Dendritic cell treated with granulocyte-macrophage colony-stimulating factor and Interleukin-4, amounts not matched to agents 40 ng/mL and 50 ng/mL, for 4 days (primary cell): Measurements from ENCODE around the gene LILRB5.
"Not testable (repeated sequence)": the region's sequence is repeated elsewhere in the genome, so short reads cannot be mapped to it uniquely, and the experiment has no call there.

ENCODE experiments used
- H3K27ac Mint-ChIP-seq: one replicate; pipeline ENCODE4 v1.8.0; 2022; ENCODE audit warnings: mild to moderate bottlenecking, mixed read lengths
- H3K27me3 Mint-ChIP-seq: one replicate; pipeline ENCODE4 v1.8.0; 2022; ENCODE audit warnings: mild to moderate bottlenecking, mixed read lengths
- H3K36me3 Mint-ChIP-seq: one replicate; pipeline ENCODE4 v1.8.0; 2022; ENCODE audit warnings: low read depth, mixed read lengths
- H3K4me1 Mint-ChIP-seq: one replicate; pipeline ENCODE4 v1.8.0; 2022; ENCODE audit warnings: low read depth, mixed read lengths
- H3K4me3 Mint-ChIP-seq: one replicate; pipeline ENCODE4 v1.8.0; 2022; ENCODE audit warnings: mild to moderate bottlenecking, moderate library complexity, mixed read lengths
- H3K9me3 Mint-ChIP-seq: one replicate; pipeline ENCODE4 v1.8.0; 2022; ENCODE audit warnings: mixed read lengths
- intact Hi-C: fragments of 100-400 bp; cut with micrococcal nuclease; formaldehyde crosslinking; loops from one replicate; pipeline ENCODE4 v1.15.0; 2022

The LILRB5 gene

DNA sequence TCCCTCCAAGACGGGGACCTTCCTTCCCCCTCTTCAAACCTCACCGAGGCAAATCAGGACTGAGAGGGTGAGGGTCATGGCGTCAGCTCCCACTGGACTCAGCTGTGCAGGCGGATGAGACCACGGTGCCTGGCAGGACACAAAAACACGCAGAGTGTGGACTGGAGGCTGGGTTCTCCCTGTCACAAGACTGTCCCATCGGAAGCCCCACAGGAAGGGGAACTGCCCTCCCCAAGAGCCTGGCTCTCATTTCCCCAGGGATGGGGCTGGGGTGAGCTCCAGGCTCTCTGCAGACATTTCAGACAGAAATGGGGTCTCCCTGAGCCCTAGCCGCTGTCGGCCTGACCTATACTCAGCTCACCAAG lies at the start of gene LILRB5:
Gene LILRB5, minus strand, starts transcription at position 158 of the 365 bp plus-strand sequence. Its CDS starts 80 bp downstream, at position 78.
- H3K9me3 Mint-ChIP-seq, result no peaks in the 10 kb centered on the region

DNA sequence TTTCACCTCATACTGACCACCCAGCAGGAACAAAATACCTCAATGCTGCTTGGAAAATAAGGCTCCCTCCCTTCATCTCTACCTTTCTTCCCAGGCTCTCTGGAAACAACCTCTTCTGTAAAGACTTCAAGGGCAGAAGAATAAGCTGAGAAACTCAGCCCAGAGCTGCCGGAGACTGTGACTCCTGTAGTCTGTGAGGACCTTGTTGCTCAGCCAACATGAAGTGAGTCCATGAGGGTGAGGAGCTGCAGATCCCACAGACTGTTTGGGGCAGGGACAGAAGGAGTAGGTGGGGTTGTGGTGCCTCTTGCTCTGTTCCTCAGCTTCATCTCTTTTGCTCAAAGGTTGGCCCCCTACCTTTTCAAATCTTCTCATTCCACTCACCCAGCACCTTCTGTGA lies 48.1 kb upstream of the LILRB5 start:
- H3K27ac Mint-ChIP-seq, result no peak overlapping the region
- intact Hi-C loops, result no loop called here

More for the DNA sequence above, at the start of gene LILRB5:
- intact Hi-C loops, result no loop called here
- Mint-ChIP-seq H3K27ac (peak within 1 kb of the TSS; percentile 87), H3K36me3 (peaks cover 42% of the 10 kb centered on the region), H3K4me1 (peaks cover 44% of the 10 kb centered on the region), H3K4me3 (peak within 1 kb of the TSS; percentile 80), H3K27me3 (peaks cover 22% of the 10 kb centered on the region)

DNA sequence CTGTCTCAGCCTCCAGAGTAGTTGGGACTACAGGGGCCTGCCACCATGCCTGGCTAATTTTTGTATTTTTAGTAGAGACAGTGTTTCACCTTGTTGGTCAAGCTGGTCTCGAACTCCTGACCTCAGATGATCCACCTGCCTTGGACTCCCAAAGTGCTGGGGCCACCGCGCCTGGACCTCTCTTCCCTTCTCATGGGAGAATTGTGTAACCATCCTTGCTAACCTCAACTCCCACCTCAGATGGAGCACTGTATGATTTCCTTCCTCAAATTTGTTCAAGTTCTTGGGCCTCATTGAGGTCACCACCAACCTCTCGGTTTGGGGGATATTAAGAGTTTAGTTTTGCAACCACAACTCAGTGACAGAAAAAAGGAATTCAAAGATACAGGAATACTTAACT lies 45.2 kb upstream of the LILRB5 start:
- Mint-ChIP-seq H3K27ac (no peak overlapping the region), H3K27me3 (peaks cover 2% of the 10 kb centered on the region), H3K4me3 (peak overlapping the region; percentile 24), H3K9me3 (no peaks in the 10 kb centered on the region), H3K4me1 (peaks cover 78% of the 10 kb centered on the region), H3K36me3 (peaks cover 10% of the 10 kb centered on the region)
- intact Hi-C loops, result no loop called here

More for the DNA sequence above, 48.1 kb upstream of the LILRB5 start:
- Mint-ChIP-seq H3K36me3 (peaks cover 13% of the 10 kb centered on the region), H3K4me1 (peaks cover 68% of the 10 kb centered on the region), H3K4me3 (no peak overlapping the region), H3K9me3 (no peaks in the 10 kb centered on the region), H3K27me3 (peaks cover 2% of the 10 kb centered on the region)

DNA sequence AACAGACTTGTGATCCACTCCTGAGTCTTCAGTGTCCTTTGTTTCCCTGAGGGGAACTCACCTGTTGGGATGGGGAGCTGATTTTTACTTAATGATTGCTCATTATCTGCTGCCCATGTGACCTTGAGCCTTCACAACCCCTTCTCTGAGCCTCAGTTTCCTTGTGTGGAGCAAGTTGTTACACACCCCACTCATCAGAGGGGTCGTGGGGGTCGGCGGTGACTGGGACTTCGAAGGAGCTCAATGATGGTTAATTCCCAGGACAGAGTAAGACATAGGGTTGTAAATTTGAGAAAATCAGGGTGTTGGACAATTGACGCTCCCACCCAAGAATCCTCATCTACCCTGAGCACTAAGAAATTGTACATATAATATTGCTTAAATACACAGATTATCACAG lies 42.4 kb upstream of the LILRB5 start:
- Mint-ChIP-seq H3K27me3 (no peaks in the 10 kb centered on the region), H3K4me3 (no peak overlapping the region), H3K4me1 (peaks cover 55% of the 10 kb centered on the region), H3K36me3 (no peaks in the 10 kb centered on the region), H3K27ac (no peak overlapping the region), H3K9me3 (no peaks in the 10 kb centered on the region)
- intact Hi-C loops, result no loop called here

DNA sequence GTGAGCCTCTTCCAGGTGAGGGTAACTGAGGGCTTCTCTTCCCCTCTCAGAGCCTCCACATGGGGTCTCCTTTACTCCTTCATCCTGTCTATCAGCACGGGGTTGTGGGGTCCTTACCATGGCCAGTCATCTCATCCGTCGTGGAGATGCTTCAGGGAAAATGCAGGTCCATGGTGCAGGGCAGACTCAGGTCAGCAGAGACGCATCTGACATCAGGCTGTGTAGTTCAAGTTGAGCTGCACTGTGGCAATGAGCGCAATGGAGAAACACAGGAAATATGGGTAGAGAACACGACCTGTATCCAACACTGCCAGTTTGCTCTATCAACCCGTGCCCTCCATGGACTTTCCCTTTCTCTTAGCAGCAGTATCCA lies 42.0 kb upstream of the LILRB5 start:
- no peaks in the 10 kb centered on the region for H3K9me3 Mint-ChIP-seq
- no peak overlapping the region for H3K4me3 Mint-ChIP-seq
- intact Hi-C loops, result no loop called here
- no peak overlapping the region for H3K27ac Mint-ChIP-seq
- peaks cover 55% of the 10 kb centered on the region for H3K4me1 Mint-ChIP-seq
- peaks cover 3% of the 10 kb centered on the region for H3K27me3 Mint-ChIP-seq
- no peaks in the 10 kb centered on the region for H3K36me3 Mint-ChIP-seq

DNA sequence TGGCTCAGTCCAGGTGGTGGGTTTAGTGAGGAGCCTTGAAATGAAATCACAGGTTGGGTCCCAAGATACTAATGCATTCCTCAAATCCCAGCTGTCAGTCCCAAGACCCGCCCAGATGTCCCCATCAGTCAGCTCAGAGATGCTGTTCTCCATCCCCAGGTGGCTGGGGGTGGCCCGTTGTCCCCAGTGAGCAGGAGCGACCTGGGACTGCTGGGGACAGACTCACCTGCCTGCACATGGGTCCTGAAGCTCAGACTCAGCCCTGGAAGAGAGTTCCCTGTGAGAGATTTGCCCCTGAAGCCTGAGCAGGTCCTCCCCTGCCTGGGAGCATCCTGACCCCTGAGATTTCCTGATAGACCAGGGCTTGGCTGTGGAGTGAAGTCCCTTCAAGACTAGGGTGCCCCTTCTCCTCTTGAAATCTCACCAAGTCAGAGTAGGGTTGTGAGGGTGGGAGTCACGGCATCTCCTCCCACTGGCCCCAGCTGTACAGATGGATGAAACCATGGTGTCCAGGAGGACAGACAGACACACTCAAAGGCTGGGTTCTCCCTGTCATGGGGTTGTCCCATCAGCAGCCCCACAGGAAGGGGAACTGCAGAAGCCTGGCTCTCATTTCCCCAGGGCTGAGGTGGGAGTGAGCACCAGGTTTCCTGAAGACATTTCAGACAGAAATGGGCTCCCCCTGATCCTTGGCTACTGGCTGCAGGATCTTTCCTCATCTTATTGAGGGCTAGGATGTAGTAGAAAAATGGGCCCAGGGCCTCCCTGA lies 41.5 kb upstream of the LILRB5 start:
- peaks cover 54% of the 10 kb centered on the region for H3K4me1 Mint-ChIP-seq
- no peaks in the 10 kb centered on the region for H3K9me3 Mint-ChIP-seq
- intact Hi-C loops, result no loop called here
- peak overlapping the region; percentile 22 for H3K27ac Mint-ChIP-seq
- peaks cover 7% of the 10 kb centered on the region for H3K27me3 Mint-ChIP-seq
- H3K4me3 Mint-ChIP-seq, result no peak overlapping the region
- no peaks in the 10 kb centered on the region for H3K36me3 Mint-ChIP-seq

DNA sequence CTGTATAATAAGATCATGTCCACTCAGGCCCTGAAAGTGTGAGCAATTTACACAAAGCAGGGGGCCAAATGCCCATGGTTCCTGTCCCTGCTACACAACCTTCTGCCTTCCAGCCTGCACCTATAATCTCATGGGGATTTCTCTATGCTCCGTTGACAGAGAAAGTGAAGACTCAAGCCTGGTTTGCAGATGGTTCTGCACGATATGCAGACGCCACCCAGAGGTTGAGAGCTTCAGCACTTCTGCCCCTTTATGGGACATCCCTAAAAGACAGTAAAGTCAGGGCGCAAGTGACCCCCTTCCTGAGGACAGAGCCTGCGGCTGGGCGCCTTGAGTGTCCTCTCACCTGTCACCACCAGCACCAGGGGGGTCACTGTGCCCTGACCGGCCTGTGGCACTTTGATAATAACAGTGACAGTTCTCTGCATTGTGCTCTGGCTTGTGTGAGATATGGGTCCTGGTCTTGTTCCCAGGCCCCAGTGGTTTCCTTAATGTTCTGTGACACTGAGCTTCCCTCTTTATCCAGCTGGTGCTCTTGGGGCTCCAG lies 40.8 kb upstream of the LILRB5 start:
- Mint-ChIP-seq H3K4me3 (no peak overlapping the region), H3K27ac (peak overlapping the region; percentile 22), H3K4me1 (peaks cover 52% of the 10 kb centered on the region), H3K27me3 (peaks cover 12% of the 10 kb centered on the region), H3K36me3 (no peaks in the 10 kb centered on the region), H3K9me3 (no peaks in the 10 kb centered on the region)
- intact Hi-C loops, result no loop called here

DNA sequence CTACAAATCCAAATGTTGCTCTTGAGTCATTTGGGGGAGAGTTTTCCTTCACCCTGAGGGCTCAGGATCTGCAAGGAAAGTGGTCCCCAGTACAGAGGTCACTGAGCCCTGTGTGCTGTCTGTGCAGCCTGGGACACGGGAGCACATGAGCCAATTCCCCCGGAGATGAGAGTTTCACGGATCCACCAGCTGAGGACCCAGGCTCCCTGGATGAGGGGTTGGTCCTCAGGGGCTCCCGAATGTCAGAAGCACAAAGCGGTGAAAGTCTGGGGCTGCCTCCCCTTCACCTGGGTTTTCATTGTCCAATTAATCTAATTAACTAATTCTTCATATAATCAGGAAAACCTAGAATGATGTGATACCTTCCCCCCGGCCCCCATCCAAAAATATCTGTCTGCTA lies 37.5 kb upstream of the LILRB5 start:
- H3K4me1 Mint-ChIP-seq, result peaks cover 49% of the 10 kb centered on the region
- H3K36me3 Mint-ChIP-seq, result no peaks in the 10 kb centered on the region
- H3K27me3 Mint-ChIP-seq, result peaks cover 16% of the 10 kb centered on the region
- no peak overlapping the region for H3K27ac Mint-ChIP-seq
- H3K9me3 Mint-ChIP-seq, result no peaks in the 10 kb centered on the region
- no peak overlapping the region for H3K4me3 Mint-ChIP-seq
- intact Hi-C loops, result no loop called here

DNA sequence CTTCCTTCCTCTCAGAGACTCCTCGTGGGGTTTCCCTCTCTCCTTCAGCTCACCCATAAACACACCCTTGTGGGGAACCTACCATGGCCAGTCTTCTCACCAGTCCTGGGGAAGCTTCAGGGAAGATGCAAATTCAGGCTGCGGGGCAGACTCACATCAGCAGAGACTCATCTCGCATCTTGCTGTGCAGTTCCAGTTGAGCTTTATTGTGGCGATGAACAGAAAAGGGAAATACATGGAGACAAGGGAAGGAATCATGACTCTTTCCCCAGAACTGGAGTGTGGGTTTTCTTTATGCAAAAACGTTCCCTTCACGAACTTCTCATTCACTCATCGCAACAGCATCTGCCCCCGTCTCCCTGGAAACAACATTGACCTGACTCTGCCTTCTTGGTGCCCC lies 32.1 kb upstream of the LILRB5 start:
- peaks cover 78% of the 10 kb centered on the region for H3K4me1 Mint-ChIP-seq
- peaks cover 14% of the 10 kb centered on the region for H3K27me3 Mint-ChIP-seq
- intact Hi-C loops, H3K36me3 Mint-ChIP-seq, H3K9me3 Mint-ChIP-seq: not testable (repeated sequence)
- peak overlapping the region; percentile 83 for H3K27ac Mint-ChIP-seq
- peak overlapping the region; percentile 63 for H3K4me3 Mint-ChIP-seq

DNA sequence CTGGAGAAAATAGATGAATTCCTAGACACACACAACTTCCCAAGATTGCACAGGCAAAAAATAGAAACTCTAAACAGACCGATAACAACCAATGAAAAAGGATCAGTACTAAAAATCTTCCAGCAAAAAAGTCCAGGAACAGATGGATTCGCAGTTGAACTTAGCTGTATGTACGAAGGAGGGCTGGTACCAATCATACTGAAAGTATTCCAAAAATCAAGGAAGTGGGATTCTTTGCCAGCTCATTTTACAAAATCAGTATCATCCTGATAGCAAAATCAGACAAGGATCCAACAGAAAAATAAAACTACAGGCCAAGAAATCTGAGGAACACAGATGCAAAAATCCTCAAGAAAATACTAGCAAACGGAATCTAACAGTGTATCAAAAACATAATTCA lies 30.4 kb upstream of the LILRB5 start:
- no peaks in the 10 kb centered on the region for H3K36me3 Mint-ChIP-seq
- H3K27me3 Mint-ChIP-seq, result peaks cover 4% of the 10 kb centered on the region
- intact Hi-C loops, result no loop called here
- H3K4me3 Mint-ChIP-seq, result no peak overlapping the region
- H3K4me1 Mint-ChIP-seq, result peaks cover 87% of the 10 kb centered on the region
- H3K27ac Mint-ChIP-seq, result peak overlapping the region; percentile 83
- no peaks in the 10 kb centered on the region for H3K9me3 Mint-ChIP-seq

DNA sequence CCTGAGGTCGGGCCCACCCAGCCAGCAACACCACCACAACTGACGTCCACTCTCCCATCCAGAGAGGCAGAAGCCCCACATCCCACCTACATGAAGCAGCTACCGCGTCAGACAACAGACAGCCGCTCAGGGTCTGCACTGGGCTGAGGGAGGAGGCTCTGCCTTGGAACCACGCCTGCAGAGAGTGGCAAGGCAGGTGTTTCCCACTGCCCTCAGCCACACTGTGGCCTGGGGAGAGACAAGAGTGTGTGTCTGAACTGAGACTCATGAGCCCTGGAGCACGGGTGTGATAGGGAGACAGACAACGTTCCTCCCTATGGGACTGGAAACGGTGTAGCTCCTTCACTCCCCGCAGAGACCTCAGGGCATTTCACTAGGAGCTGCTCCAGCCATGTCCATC lies 29.2 kb upstream of the LILRB5 start:
- H3K36me3 Mint-ChIP-seq, intact Hi-C loops, H3K9me3 Mint-ChIP-seq, H3K27me3 Mint-ChIP-seq: not testable (repeated sequence)
- H3K4me3 Mint-ChIP-seq, result peak overlapping the region; percentile 37
- peaks cover 99% of the 10 kb centered on the region for H3K4me1 Mint-ChIP-seq
- H3K27ac Mint-ChIP-seq, result peak overlapping the region; percentile 73

DNA sequence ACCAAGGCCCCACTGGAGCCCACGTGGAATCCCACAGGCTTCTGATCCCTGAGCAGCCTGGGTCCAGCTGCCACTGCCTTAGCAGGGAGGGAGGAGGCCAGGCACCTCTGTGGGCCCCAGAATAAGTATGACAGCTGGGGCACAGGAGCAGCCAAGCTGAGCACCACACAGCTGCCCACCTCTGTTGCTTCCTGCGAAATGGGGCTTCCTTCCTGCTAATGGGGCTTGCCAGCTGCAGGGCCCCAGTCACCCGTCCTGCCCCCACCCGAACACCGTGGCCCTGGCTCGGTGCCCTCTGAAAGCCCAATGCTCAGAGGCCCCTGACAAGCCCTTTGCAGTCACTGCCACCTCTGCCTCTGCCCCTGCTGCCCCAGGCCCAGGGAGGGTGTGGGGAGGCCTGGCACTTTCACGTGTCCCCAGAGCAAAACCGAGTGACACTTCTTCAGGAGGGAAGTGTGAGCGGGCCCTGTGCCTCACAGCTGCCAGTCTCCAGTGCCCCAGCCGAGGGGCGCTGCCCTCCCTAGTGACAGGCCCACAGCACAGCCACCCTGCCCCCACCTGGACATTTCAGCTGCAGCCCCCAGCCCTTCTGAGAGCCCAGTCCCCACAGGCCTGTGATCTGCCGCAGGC lies 28.5 kb upstream of the LILRB5 start:
- Mint-ChIP-seq H3K4me1 (peaks cover 100% of the 10 kb centered on the region), H3K27ac (peak overlapping the region; percentile 73)
- H3K4me3 Mint-ChIP-seq, H3K9me3 Mint-ChIP-seq, intact Hi-C loops, H3K36me3 Mint-ChIP-seq, H3K27me3 Mint-ChIP-seq: not testable (repeated sequence)

DNA sequence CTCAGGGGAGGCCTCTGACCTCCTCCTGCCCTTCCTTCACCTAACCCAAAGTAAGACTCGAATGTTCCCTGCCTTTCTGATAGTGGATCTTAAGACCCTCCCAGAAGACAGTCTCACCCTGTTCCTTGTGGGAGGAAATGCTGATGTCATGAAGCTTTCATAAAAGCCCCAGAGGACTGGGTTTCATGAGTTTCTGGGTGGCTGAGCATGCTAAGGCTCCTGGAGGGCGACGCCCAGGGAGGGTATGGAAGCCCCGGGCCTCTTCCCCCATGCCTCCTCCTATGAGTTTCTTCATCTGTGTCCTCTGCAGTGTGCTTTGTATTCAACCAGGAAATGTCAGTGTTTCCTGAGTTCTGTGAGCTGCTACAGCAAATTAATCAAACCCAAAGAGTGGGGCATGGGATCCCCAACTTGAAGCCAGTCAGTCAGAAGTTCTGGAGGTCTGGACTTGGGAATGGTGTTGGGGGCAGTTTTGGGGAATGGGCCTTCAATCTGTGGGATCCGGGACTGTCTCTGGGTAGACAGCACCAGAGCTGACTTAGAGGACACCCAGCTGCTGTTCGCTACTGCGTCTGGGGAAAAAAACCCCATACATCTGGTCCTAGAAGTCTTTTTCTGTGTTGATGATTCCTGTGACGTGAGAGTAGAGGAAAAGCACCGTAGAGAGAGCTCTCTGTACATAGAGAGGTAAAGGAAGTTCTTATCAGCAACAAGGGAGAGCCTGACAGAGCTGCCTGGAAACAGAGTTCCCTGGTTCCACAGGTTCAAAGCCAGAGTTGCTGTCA lies 25.8 kb upstream of the LILRB5 start:
- H3K27me3 Mint-ChIP-seq, result no peaks in the 10 kb centered on the region
- intact Hi-C loops, result loop anchor here (5.0 kb wide), 1 partner anchor 34 kb away; no protein-coding TSS in a partner anchor
- H3K36me3 Mint-ChIP-seq, result peaks cover 32% of the 10 kb centered on the region
- H3K9me3 Mint-ChIP-seq, result no peaks in the 10 kb centered on the region
- peaks cover 100% of the 10 kb centered on the region for H3K4me1 Mint-ChIP-seq
- no peak overlapping the region for H3K4me3 Mint-ChIP-seq
- H3K27ac Mint-ChIP-seq, result peak overlapping the region; percentile 90

DNA sequence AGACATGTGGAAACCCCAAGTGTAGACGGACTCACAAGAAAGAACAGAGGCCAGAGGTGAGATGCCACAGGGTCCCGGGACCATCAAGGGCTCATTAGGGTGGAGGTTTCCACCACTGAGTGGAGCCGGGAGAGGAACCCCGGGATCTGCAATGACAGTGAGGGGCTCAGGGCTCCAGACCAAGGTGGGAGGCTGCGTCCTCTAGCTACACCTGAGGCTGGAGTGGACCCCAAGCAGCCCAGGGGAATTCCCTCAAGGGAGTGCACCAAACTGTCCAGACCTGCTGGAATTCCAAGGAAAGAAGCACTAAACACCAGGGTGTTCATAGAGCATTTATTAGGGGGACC lies 24.6 kb upstream of the LILRB5 start:
- Mint-ChIP-seq H3K36me3 (peaks cover 44% of the 10 kb centered on the region), H3K4me3 (peak overlapping the region; percentile 98), H3K4me1 (peaks cover 100% of the 10 kb centered on the region), H3K27ac (peak overlapping the region; percentile 90)
- H3K27me3 Mint-ChIP-seq, H3K9me3 Mint-ChIP-seq: not testable (repeated sequence)
- intact Hi-C loops, result loop anchor here (5.0 kb wide), 1 partner anchor 36 kb away; no protein-coding TSS in a partner anchor
